ENCODE data around the gene TNFAIP6.

GRCh38 chr2:151410485-151410834 lies 53.1 kb downstream of the TNFAIP6 start:
- no peak for TF ChIP-seq CTCF (conservative IDR thresholded peaks at IDR 0.05; ENCODE audit: low read length)
- TF ChIP-seq EZH2phosphoT487 (IDR thresholded peaks at IDR 0.05; ENCODE audit: borderline replicate concordance, low read depth, low read length) = no peak

All from OCI-LY7 (cell line).